ENCODE results near the gene STXBP5.

STXBP5 gene

DNA sequence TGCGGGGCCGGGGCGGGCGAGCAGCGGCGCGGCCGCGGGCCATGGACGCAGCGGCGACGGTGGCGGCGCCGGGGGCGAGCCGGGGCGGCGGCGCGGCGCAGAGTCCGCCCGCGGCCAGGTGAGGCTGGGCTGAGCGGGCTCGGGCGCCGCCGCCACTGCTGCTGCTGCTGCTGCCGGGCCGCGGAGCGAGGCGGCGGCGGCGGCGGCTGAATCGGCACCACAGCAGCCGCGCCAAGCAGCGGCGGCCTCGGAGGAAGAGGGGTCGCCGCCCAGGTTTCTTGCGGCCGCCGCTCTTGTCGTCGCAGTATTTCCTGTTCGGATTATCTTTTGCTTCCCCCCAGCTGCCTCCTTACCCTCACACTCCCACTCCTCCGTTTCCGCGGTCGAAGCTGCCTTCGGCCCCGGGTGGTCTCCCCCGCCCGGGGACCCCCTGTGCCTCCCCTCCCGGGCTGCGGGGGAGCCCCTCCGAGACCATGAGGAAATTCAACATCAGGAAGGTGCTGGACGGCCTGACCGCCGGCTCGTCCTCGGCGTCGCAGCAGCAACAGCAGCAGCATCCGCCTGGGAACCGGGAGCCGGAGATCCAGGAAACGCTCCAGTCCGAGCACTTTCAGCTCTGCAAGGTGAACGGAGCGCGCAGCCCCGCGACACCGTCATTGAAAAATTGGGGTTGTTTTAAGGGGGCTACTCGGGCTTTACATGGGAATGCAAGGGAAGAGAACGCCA lies at the start of gene STXBP5:
TSS of gene STXBP5 (plus strand) at position 358 of the 726 bp plus-strand sequence. CDS start at position 474, 116 bp downstream.
- DNase-seq, result no peak

DNA sequence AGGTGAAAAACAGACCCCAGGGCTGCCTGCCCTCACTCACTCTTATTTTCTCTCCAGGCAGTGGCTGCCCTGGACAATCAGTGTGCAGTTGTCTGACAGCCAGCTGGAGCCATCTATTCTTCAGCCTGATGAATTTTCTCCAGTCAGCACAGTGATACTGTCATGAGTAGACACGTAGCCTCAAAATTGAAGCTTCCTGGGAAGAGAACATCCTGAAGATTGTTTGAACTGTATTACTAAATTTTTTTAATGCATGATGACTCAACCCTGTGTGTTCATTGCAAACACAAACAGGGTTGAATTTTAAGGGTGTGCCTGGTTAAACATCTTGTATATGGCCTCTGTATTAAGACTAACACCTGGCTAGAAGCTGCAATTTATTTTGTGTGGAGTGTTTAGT lies 49.8 kb upstream of the STXBP5 start:
- no peak for DNase-seq

DNA sequence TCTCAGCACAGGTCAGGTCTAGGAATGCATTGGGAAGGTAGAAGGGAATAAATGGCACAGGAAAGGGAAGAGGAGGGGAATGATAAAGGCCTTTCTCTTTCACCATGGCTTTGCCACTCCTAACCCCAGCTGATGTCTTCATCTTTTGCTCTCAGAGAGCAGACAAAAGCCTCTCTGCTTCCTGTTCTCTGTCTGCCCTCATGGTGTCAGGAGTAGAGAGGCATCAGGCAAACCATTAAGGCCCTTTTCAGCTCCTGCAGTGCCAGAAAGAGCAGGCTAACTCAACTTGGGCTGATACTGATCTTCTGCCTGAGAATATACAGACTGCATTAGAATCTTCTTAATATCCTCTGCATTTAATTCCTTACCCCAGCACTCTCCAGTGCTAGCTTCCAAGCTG lies 48.0 kb upstream of the STXBP5 start:
- no peak for DNase-seq

DNA sequence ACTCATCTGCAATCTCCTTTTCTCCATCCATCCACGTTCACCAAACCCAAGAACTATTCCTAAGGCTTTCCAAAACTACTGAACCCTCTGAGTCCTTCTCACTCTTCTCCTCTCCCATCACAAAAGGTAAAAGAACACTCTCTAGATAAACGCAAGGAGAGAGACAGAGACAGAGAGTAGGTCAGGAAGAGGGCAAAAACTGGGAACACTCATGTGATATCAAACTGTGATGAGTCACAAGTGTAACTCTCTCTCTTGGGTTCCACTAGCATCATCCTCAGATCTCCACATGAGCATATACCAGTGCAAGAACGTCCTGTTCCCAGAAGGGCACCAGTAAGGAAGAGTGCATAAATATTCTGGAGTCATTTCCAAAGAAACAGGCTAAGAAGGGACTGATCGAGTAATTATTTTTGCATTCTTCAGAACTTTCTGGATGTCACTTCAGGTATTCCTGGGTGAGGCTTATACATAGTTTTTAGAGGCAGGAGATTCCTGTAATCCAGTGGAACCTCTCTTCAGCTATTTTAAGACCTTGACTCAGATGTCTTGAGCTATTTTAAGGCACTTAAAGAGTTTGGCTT lies 47.3 kb upstream of the STXBP5 start:
- DNase-seq, result no peak

DNA sequence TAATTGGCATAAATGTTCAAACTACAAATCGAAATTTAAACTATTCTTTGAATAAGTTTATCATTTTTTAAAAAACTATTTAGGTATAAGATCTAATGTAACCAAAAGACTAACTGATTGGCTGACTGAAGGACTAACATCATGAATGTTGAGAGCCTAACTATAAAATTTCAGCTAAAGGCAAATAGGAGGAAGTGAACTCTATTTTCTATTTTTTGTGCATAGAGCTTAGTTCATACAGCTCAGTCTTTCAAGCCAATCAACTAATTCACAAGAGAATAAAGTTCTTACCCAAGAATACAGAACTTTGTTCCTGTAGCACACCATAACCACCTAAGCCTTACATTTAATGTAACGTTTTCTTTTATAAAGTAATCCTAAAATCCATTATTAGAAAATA lies 46.3 kb upstream of the STXBP5 start:
- DNase-seq, result no peak

DNA sequence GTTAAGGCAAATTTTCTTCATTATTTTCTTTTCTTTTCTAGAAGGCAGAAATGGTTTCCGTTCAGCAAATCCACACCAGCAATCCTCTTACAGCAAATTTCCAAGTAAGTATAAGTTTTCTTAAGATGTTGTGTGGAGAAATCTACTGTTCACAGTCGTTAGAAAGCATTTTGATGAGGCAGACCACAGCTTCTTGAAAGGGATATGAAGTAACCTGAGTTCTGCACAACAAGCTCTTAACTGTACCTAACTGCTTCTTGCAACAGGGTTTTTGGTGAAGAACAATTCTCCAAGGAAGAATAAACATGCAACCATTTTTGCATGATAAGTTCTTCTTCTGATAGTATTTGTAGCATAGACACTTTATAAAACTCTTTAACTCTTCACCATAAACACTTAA lies 45.3 kb upstream of the STXBP5 start:
- DNase-seq, result no peak

DNA sequence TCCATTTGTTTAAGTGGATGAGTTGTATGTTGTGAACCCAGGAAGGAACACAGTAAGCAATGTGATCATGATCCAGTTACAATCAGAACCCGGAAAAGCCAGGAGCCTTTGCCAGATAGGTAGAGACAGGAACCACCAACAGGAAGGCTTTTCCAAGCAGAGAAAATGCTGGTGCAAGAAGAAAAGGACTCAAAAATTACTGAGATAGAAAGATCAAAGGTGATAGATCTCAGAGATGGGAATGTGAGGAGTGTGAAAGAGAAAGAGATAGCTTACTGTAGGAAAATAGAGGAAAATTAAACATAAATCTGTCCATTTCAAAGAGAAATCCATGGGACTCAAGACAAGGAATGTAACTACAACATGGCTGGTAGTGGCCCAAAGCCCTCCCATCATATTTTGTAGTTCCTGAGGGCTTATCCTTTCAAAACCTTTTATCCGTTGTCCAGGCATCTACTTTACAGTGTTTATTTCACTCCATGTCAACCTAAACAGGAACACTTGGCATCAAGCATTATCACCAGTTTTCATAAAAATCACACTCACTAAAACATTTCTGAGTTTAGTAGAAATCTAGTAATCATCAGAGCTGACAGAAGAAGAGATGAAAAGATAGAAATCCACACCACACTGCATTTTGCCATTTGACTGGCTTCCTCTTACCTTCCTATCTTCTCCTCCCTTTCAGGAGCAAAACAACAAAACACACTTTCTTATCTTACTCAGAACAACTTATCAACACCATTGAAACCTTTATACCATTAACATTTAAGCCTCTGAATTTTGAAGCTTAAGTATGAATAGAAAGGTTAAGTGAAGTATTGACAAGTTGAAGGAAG lies 44.5 kb upstream of the STXBP5 start:
- DNase-seq, result no peak

DNA sequence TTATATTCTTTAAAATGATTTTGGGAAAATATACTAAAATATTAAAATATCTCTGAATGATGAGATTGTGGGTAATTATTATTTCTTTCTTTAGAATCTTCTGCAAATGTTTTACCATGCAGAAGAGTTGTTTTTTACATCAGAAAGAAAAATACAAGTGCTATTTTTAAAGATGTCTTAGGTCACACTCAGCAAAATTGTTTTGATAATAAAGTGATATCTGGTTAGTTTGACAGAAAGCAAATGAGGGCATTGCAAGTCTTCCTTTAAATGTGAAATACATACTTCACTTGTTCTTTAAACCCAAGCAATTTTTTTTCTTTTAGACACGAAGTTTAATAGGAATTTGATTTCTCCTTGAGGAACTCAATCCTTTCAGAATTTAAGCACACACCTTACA lies 43.6 kb upstream of the STXBP5 start:
- DNase-seq, result no peak

DNA sequence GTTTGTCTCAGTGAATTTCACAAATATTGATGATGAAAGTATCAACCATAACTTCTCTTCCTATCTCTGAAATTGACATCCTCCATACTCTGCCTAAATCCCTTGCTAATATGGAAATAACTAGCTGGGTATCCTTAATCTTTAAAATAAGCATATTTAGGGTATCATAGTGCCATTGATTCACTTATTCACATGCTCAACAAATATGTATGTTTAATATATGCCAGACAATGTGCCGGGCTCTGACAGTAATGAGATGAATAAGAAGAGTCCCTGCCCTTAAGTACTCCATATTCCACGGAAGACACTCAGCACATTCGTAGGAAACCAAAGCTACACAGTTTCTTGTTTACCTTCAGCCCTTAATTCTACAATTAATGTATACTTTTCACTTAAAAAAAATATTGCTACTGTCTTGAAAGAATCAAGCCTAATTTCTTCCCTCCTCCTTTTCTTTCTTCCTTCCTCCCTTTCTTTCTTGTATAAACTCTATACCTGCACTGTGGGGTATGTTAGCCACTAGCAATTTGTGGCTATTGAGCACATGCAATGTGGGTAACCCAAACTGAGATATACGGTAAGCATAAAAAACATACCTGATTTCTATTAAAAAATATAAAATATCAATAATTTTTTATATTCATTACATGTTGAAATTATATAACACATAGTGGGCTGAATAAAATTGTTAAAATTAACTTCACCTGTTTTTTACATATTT lies 42.8 kb upstream of the STXBP5 start:
- no peak for DNase-seq

DNA sequence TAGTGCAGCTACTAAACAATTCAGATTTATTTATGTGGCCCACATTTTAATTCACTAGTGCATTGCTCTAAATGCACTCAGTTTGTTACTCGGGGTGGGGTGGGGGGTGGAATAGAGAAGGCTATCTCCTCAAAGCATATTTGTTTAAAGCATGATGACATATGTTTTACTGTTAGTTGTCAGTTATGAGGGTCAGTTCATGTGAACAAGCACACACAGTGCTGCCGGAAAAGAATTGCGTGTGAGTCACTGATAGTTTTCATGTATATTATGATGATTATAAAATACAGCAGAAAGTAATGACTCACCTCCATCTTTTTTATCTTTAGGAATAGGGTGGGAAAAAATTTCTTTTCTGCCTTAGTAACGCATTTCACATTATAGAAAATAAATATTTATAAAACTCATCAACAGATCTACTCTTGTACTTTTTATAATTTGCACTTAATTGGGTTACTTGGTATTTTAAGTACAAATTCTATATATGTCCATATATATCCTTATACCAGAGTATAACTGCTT lies 42.2 kb upstream of the STXBP5 start:
- DNase-seq, result no peak

DNA sequence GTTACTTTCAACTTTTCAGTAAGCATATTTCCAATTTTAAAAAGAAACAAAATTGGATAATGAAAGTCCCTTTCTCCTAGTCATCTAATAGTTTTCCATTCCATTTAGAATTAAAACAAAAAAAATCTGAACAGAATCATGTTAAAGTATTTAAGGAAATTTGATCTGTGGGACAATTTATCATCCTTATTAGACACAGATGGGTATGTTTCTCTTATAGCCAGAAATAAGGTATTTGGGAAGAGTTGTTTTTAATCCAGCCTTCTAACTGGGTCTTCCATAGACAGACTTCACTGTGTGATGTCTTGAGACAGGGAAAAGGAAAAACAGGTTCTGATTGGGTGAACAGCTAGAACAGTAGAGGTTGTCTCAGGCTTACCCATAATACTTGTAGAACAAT lies 39.5 kb upstream of the STXBP5 start:
- no peak for DNase-seq

DNA sequence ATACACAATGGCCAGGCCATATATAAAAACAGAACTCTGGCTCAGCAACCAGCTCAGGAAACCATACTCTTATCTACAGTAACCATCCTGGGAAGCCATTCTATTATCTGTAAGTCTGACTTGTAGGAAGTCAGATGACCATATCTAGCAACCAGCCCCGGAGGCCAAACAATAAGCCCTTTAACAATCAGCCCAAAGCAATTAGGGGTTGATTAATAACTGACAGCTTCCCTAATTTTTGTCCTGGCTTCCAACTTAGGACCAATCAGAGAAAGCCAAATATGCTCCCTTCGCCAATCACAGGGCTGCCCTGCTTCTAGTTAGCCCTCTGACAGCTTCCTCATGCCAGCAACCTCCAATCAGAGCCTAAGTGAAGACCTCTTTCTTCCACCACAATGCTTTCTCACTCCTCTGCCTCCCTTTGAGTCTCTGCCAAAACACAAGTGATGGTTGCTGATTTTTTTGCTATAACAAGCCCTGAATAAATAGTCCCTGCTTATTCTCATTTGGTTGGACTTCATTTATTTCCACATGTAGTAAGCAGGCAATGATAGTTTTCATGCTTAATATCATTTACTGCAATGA lies 37.8 kb upstream of the STXBP5 start:
- no peak for DNase-seq

DNA sequence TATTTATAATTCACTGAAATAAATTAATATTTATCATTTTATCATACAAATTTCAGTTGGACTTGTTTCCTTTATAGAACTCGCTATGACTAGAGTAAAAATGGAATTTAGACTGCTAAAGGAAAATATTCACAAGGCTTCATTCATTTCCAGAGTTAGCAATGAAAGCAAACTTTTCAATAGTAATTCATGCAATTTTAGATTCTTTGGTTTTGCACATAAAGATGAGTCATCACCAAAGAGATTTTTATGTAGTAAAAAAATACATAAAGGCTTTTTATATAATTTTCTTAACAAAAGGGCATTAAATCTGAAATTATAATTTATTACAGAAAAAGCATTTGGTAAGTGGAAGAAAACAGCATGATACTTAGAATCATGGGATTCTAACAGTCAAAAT lies 37.2 kb upstream of the STXBP5 start:
- no peak for DNase-seq

DNA sequence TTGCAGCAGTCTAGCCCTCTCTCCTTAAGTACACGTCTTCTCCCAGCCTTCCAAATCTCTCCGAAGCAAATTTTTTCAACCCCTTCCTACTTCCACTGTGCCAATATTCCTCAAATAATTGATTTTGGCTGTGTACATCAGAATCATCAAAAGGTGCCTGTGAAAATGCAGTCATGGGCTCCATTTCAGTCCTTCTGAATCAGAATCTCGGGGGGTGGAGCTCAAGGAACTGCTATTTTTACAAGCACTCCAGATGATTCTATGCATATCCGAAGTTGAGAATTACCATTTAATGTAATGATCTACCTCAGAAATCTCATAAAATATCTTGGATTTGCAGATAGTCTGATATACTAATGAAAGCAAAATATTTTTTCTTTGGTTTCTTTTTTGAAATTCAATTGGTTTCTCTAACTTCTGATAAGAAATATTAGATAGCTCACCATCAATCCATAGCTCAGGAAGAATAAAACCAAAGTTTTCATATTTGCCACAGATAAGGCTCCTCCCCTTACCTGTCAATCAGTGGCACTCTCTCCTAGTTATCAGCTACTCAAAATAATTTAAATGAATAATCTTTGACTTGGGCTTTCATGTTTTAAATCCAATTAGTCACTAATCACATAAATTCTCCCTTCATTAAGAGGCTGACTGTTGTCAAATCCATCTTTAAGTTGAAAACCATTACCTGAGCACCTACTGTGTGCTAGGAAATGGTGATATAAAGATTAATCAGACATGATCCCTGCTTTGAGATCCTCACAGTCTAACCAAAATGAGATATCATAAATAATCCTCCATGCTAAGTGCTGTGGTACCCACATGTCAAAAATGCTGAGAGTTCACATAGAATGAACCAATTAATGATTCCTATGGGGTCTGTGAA lies 36.4 kb upstream of the STXBP5 start:
- DNase-seq, result no peak

DNA sequence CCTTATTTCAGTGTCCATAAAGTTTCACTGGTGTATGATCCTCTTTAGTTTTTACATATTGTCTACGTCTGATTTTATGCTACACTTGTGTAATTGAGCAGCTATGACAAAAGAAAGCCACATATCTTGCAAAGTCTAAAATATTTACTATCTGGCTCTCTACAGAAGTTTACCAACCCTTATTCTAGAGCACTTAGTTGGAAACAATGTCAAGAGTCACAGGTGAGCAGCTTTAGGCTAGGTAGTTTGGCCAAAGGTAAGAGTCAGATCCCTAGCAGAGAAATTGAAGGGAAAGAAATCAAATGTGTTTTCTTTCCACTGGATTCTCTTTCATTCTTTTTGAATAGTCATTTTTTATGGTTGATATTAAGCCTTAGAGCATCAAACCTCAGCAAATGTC lies 34.7 kb upstream of the STXBP5 start:
- DNase-seq, result no peak

DNA sequence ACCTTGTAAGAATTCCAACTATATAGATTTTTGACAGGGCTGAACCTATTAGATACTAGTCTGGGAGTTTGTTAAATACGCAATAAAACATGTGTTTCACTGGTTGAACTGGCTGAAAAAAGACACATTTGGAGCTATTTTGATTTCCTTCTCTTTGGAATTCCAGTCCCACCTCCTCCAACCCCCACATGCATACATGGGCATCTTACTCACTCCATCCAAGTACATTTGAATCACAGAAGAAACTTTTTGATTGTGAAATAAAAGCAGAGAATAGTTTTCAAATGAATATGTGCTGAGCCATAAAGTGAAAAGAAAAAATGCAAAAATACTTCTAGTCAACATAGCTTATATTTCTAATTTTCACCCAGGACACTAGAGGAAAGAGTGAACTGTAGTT lies 33.9 kb upstream of the STXBP5 start:
- DNase-seq, result no peak

DNA sequence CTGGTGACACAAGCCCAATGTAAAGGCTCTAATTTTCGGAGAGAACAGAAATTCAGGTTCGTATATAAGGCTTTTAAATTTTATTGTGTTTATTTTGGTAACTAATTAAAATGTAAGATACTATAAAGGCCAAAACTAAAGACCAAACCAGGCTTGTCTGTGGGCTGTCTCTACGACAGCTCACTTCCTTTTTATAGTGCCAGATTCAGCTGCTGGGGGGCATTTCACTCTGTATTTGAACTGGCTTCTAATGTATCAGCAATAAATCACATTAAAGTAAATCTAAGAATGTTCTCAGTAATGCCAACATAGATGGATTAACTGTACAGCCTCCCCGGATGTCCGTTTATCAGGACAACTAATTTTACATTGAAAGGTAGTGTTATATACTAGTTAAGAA lies 31.1 kb upstream of the STXBP5 start:
- no peak for DNase-seq

DNA sequence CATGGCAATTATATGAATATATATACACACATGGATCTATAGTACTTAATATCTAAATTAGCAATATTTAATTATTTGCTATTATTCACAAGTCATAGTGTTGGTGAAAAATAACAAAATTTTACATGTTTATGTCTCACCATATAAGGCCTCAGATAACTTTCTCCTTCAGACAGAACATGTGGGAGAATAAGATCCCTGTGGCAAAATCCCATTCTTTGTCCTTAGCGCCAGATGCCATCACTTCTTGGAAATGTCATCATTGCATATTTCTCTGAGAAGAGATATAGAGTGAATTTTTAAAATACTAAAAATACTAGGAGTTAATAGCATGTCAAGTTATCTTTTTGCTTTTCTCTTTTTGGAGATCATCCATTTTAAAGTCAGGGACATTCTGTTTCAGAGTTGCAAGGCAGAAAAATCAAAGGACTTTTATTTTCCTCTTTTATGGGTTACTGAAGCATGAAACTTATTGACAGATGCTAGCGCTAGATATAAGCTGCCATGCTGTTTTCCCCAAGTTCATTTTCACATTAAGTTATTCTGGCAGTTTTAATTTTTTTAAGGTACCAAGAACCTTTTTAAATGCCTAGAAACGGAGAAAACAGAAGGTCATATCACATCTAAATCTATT lies 30.4 kb upstream of the STXBP5 start:
- DNase-seq, result no peak

DNA sequence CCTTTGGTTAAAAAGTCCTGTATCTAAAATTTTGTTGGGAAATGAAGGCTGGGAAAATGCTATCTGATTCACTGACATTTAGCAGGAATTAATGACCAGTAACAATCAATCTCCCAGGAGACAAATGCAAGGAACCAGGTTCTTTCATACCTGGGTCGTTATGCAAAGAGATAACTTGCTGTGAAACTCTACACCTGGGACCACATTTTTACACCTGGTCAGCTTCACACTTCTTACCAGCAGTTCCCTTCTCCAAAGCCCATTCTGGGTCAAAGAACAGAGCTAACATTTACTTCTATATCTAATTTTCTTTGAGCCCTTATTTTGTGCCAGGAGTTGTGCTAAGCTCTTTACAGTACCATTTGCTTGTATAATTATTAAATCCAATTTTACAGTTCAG lies 27.4 kb upstream of the STXBP5 start:
- DNase-seq, result no peak

DNA sequence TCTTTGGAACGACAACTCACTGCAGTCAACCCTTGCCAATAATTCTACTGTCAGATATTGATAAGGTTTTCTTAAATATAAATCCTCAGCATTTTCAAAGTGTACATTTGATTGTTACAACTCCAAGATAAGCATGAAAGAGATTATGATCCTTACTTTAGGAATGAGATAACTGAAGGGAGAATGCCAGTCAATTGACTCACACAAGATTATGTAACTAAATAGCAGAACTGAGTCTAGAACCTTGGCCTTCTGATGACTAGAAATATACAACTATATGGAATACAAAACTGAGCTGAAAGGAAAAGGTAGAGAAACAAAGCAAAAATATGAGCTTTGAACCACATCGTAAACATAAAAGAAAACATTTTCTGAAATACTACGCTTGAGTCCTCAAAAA lies 26.9 kb upstream of the STXBP5 start:
- no peak for DNase-seq

DNA sequence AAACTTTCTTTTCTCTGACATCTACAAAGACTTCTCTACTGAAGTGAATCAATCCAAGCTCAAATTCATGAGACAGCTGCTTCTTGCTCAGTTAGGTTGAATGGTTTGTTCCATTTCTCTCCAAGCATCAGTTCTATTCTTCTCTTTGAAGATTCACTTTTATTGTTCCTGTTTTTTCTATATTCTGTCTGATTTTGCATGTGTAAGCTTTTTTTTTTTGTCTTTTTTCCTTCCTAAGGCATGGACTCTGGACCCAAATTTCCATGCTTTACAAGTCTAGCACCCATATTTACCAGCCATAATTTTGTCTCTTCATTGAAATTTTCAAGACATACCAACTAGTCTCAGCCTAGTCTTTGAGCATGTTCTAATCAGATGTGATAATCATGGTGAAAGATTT lies 25.9 kb upstream of the STXBP5 start:
- DNase-seq, result no peak

Measured in GOT3 (cell line).